ENCODE data around the gene HEATR1. TPM values are rescaled to one million over a fixed set of nuclear protein-coding genes. Genes with fewer than 3 reads are reported as not detected.

The HEATR1 gene
- total RNA-seq (ENCODE audit: low replicate concordance) = 45.2 and 54.9 TPM in 2 replicates

GRCh38 chr1:236603991-236604904, at the start of gene HEATR1:
TSS of gene HEATR1 (minus strand) at chr1:236604516. CDS start at chr1:236604095, 421 bp downstream.
- Histone ChIP-seq H3F3A (ENCODE audit: low read depth) (peaks cover 14% of the 10 kb centered on the region), H3K4me3 (peak within 1 kb of the TSS; percentile 68), H3K9ac (peak within 1 kb of the TSS; percentile 59), H4K20me1 (ENCODE audit: low read depth) (no peaks in the 10 kb centered on the region), H3K4me1 (peaks cover 4% of the 10 kb centered on the region), H2AFZ (replicated peaks) (peak within 1 kb of the TSS; percentile 85), H3K27ac (no peak within 1 kb of the TSS), H3K9me3 (ENCODE audit: low read depth) (no peaks in the 10 kb centered on the region), H3K4me2 (peak within 1 kb of the TSS; percentile 76), H3K79me2 (ENCODE audit: low read depth) (peaks cover 40% of the 10 kb centered on the region), H3K36me3 (no peaks in the 10 kb centered on the region), H3K27me3 (no peaks in the 10 kb centered on the region)
- Mint-ChIP-seq H3K36me3 (no peaks in the 10 kb centered on the region), H3K9me3 (no peaks in the 10 kb centered on the region), H3K4me1 (peaks cover 15% of the 10 kb centered on the region), H3K27me3 (ENCODE audit: insufficient read depth, low read depth) (no peaks in the 10 kb centered on the region), H3K27ac (peak within 1 kb of the TSS; percentile 81), H3K4me3 (peak within 1 kb of the TSS; percentile 97)
- peak; percentile 95 for DNase-seq (ENCODE audit: low spot score)
- TF ChIP-seq CTCF (IDR thresholded peaks at IDR 0.05) (no peak), EZH2phosphoT487 (IDR thresholded peaks at IDR 0.05) (no peak), EZH2 (IDR thresholded peaks at IDR 0.05) (no peak)

- H3K27ac ChIP-seq = no peak overlapping the region
- H3K9me3 Mint-ChIP-seq = no peaks in the 10 kb centered on the region
- H3K4me1 Mint-ChIP-seq = no peaks in the 10 kb centered on the region
- no peaks in the 10 kb centered on the region for H3K36me3 Mint-ChIP-seq
- no peaks in the 10 kb centered on the region for H3F3A ChIP-seq (ENCODE audit: low read depth)
- H3K36me3 ChIP-seq = no peaks in the 10 kb centered on the region
- H3K4me3 Mint-ChIP-seq = no peak overlapping the region
- H3K27me3 ChIP-seq = no peaks in the 10 kb centered on the region
- H3K27me3 Mint-ChIP-seq (ENCODE audit: insufficient read depth, low read depth) = no peaks in the 10 kb centered on the region
- no peaks in the 10 kb centered on the region for H3K79me2 ChIP-seq (ENCODE audit: low read depth)
- H3K9ac ChIP-seq = no peak overlapping the region
- no peak overlapping the region for H2AFZ ChIP-seq (replicated peaks)
- no peak overlapping the region for H3K4me3 ChIP-seq
- no peaks in the 10 kb centered on the region for H4K20me1 ChIP-seq (ENCODE audit: low read depth)
- no peak for DNase-seq (ENCODE audit: low spot score)
- no peak for TF ChIP-seq EZH2 (IDR thresholded peaks at IDR 0.05)
- no peak for TF ChIP-seq EZH2phosphoT487 (IDR thresholded peaks at IDR 0.05)
- TF ChIP-seq CTCF (IDR thresholded peaks at IDR 0.05) = no peak
- H3K27ac Mint-ChIP-seq = no peak overlapping the region
- H3K4me1 ChIP-seq = no peaks in the 10 kb centered on the region
- no peaks in the 10 kb centered on the region for H3K9me3 ChIP-seq (ENCODE audit: low read depth)
- H3K4me2 ChIP-seq = no peak overlapping the region
These were observed 40.8 kb upstream of the HEATR1 start for GRCh38 chr1:236645016-236645680.

GRCh38 chr1:236642763-236643162, 38.4 kb upstream of the HEATR1 start:
- Histone ChIP-seq H3K27me3 (no peaks in the 10 kb centered on the region), H3K4me1 (no peaks in the 10 kb centered on the region), H4K20me1 (ENCODE audit: low read depth) (no peaks in the 10 kb centered on the region), H3K9ac (no peak overlapping the region), H3K79me2 (ENCODE audit: low read depth) (no peaks in the 10 kb centered on the region), H3K36me3 (no peaks in the 10 kb centered on the region), H3K9me3 (ENCODE audit: low read depth) (no peaks in the 10 kb centered on the region), H2AFZ (replicated peaks) (no peak overlapping the region), H3F3A (ENCODE audit: low read depth) (no peaks in the 10 kb centered on the region), H3K4me3 (no peak overlapping the region), H3K4me2 (no peak overlapping the region), H3K27ac (no peak overlapping the region)
- Mint-ChIP-seq H3K9me3 (no peaks in the 10 kb centered on the region), H3K27me3 (ENCODE audit: insufficient read depth, low read depth) (no peaks in the 10 kb centered on the region), H3K36me3 (no peaks in the 10 kb centered on the region), H3K4me1 (no peaks in the 10 kb centered on the region), H3K27ac (no peak overlapping the region), H3K4me3 (no peak overlapping the region)
- DNase-seq (ENCODE audit: low spot score) = no peak
- TF ChIP-seq CTCF (IDR thresholded peaks at IDR 0.05) (no peak), EZH2phosphoT487 (IDR thresholded peaks at IDR 0.05) (no peak), EZH2 (IDR thresholded peaks at IDR 0.05) (no peak)

Measured in neural progenitor cell (in vitro differentiated cells).